Measurements from ENCODE around the gene KRT31.

GRCh38 chr17:41395611-41396010 lies 1.8 kb downstream of the KRT31 start:
- TF ChIP-seq POLR2A (IDR thresholded peaks at IDR 0.05) (no peak), POLR2AphosphoS5 (IDR thresholded peaks at IDR 0.05) (no peak), EP300 (IDR thresholded peaks at IDR 0.05; ENCODE audit: low read depth) (no peak)
- TF ChIP-seq, protein P1, sequence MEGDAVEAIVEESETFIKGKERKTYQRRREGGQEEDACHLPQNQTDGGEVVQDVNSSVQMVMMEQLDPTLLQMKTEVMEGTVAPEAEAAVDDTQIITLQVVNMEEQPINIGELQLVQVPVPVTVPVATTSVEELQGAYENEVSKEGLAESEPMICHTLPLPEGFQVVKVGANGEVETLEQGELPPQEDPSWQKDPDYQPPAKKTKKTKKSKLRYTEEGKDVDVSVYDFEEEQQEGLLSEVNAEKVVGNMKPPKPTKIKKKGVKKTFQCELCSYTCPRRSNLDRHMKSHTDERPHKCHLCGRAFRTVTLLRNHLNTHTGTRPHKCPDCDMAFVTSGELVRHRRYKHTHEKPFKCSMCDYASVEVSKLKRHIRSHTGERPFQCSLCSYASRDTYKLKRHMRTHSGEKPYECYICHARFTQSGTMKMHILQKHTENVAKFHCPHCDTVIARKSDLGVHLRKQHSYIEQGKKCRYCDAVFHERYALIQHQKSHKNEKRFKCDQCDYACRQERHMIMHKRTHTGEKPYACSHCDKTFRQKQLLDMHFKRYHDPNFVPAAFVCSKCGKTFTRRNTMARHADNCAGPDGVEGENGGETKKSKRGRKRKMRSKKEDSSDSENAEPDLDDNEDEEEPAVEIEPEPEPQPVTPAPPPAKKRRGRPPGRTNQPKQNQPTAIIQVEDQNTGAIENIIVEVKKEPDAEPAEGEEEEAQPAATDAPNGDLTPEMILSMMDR (IDR thresholded peaks at IDR 0.05), result no peak

Data from transverse colon (tissue), 4 donors.